Central memory CD8-positive, alpha-beta T cell (primary cell): Measurements from ENCODE around the gene ARMC12.

Source experiments
- ATAC-seq: fragments of 150-1000 bp; cut with Tn5 transposase; replicated peaks from 2 replicates; pipeline ENCODE4 v1.10.0; 2022; ENCODE audit warnings: mild to moderate bottlenecking, moderate FRiP score, moderate number of reproducible peaks; ENCODE audit not compliant: poor library complexity, severe bottlenecking; ENCODE audit errors: extremely low read depth
- DNase-seq, 2 donors: peaks; one replicate each; pipeline ENCODE4 v3.0.0; 2021; ENCODE audit warnings: low spot score in 2 of 2
- H3K27ac Mint-ChIP-seq: one replicate; pipeline ENCODE4 v1.8.0; 2022; ENCODE audit warnings: low read depth, mild to moderate bottlenecking, moderate library complexity, mixed read lengths
- H3K27me3 Mint-ChIP-seq: one replicate; pipeline ENCODE4 v1.8.0; 2022; ENCODE audit warnings: mixed read lengths
- H3K36me3 Mint-ChIP-seq: one replicate; pipeline ENCODE4 v1.8.0; 2022; ENCODE audit warnings: mild to moderate bottlenecking, moderate library complexity, mixed read lengths; ENCODE audit not compliant: insufficient read depth
- H3K4me1 Mint-ChIP-seq: one replicate; pipeline ENCODE4 v1.8.0; 2022; ENCODE audit warnings: mixed read lengths
- H3K4me3 Mint-ChIP-seq: one replicate; pipeline ENCODE4 v1.8.0; 2022; ENCODE audit warnings: mild to moderate bottlenecking, moderate library complexity, mixed read lengths
- H3K9me3 Mint-ChIP-seq: one replicate; pipeline ENCODE4 v1.8.0; 2022; ENCODE audit warnings: mixed read lengths

ARMC12 gene

GRCh38 chr6:35795453-35796071 lies 58.7 kb downstream of the ARMC12 start:
- no peaks in the 10 kb centered on the region for H3K36me3 Mint-ChIP-seq
- no peaks in the 10 kb centered on the region for H3K9me3 Mint-ChIP-seq
- no peak overlapping the region for H3K4me3 Mint-ChIP-seq
- H3K27ac Mint-ChIP-seq, result no peak overlapping the region
- no peak for ATAC-seq
- H3K4me1 Mint-ChIP-seq, result no peaks in the 10 kb centered on the region
- peaks cover 16% of the 10 kb centered on the region for H3K27me3 Mint-ChIP-seq
- no peak for DNase-seq

- H3K36me3 Mint-ChIP-seq, result no peaks in the 10 kb centered on the region
- no peaks in the 10 kb centered on the region for H3K4me1 Mint-ChIP-seq
- H3K4me3 Mint-ChIP-seq, result no peak overlapping the region
- no peak for DNase-seq
- no peaks in the 10 kb centered on the region for H3K9me3 Mint-ChIP-seq
- ATAC-seq, result no peak
- H3K27me3 Mint-ChIP-seq, result peaks cover 11% of the 10 kb centered on the region
- H3K27ac Mint-ChIP-seq, result no peak overlapping the region
Measured at GRCh38 chr6:35796236-35796635, 59.4 kb downstream of the ARMC12 start.

- Mint-ChIP-seq H3K4me1 (no peaks in the 10 kb centered on the region), H3K27ac (no peak overlapping the region), H3K27me3 (peaks cover 11% of the 10 kb centered on the region), H3K9me3 (no peaks in the 10 kb centered on the region), H3K4me3 (no peak overlapping the region), H3K36me3 (no peaks in the 10 kb centered on the region)
- no peak for ATAC-seq
- DNase-seq, result no peak
Measured at GRCh38 chr6:35797837-35798526, 61.1 kb downstream of the ARMC12 start.
